Activated CD4-positive, alpha-beta memory T cell treated with anti-CD3 and anti-CD28 coated beads, Interleukin-2, amount 10 ng/mL, durations not matched to agents 7 days and 5 days (primary cell): ENCODE measurements around the gene ETV2. TPM values are rescaled to one million over a fixed set of nuclear protein-coding genes. Genes with fewer than 3 reads are reported as not detected.
A peak's percentile ranks its signal among the peaks of the same experiment; 100 is the strongest.
"Not testable (repeated sequence)": the region's sequence is repeated elsewhere in the genome, so short reads cannot be mapped to it uniquely, and the experiment has no call there.

Source experiments
- CTCF ChIA-PET: fragments of 350-600 bp; sonication (Branson Sonifier 250); formaldehyde crosslinking; loops from one replicate; lab custom pipeline; 2021; ENCODE audit warnings: antibody characterized with exemption, inconsistent platforms; lab: Charles Lee
- POLR2A ChIA-PET: fragments of 350-600 bp; sonication (Branson Sonifier 250); formaldehyde crosslinking; loops from one replicate; lab custom pipeline; 2021; ENCODE audit warnings: antibody characterized with exemption; lab: Charles Lee
- DNase-seq: peaks from one replicate; pipeline ENCODE4 v3.0.0-alpha.2; 2020
- H3K27ac Mint-ChIP-seq: one replicate; pipeline ENCODE4 v1.8.0; 2021; ENCODE audit warnings: mild to moderate bottlenecking, mixed read lengths
- H3K27me3 Mint-ChIP-seq: one replicate; pipeline ENCODE4 v1.8.0; 2021; ENCODE audit warnings: mixed read lengths
- H3K36me3 Mint-ChIP-seq: one replicate; pipeline ENCODE4 v1.8.0; 2021; ENCODE audit warnings: low read depth, mixed read lengths
- H3K4me1 Mint-ChIP-seq: one replicate; pipeline ENCODE4 v1.8.0; 2021; ENCODE audit warnings: mixed read lengths
- H3K4me3 Mint-ChIP-seq: one replicate; pipeline ENCODE4 v1.8.0; 2021; ENCODE audit warnings: mild to moderate bottlenecking, mixed read lengths
- H3K9me3 Mint-ChIP-seq: one replicate; pipeline ENCODE4 v1.8.0; 2021; ENCODE audit warnings: mixed read lengths
- total RNA-seq, 2 experiments: library from RNA; stranded (reverse); gene quantifications; one replicate each; pipeline ENCODE4 v1.2.3, GENCODE V29; 2021

The ETV2 gene, protein sequence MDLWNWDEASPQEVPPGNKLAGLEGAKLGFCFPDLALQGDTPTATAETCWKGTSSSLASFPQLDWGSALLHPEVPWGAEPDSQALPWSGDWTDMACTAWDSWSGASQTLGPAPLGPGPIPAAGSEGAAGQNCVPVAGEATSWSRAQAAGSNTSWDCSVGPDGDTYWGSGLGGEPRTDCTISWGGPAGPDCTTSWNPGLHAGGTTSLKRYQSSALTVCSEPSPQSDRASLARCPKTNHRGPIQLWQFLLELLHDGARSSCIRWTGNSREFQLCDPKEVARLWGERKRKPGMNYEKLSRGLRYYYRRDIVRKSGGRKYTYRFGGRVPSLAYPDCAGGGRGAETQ
- total RNA-seq: under 1 TPM; 0.65 to 0.96 TPM

DNA sequence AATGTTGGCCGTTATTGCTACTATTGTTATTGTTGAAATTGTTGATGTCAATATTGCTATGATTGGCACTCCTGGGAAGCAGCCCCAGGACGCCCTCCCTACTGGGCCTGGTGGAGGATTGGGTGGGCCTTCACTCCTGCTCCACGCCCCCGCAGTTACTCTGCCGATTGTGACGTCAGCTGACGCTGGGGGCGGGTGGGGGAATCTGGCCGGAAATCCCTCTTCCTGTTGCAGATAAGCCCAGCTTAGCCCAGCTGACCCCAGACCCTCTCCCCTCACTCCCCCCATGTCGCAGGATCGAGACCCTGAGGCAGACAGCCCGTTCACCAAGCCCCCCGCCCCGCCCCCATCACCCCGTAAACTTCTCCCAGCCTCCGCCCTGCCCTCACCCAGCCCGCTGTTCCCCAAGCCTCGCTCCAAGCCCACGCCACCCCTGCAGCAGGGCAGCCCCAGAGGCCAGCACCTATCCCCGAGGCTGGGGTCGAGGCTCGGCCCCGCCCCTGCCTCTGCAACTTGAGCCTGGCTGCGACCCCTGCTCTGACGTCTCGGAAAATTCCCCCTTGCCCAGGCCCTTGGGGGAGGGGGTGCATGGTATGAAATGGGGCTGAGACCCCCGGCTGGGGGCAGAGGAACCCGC is at the start of gene ETV2:
TSS of gene ETV2 (plus strand) at position 231 of the 637 bp plus-strand sequence. CDS start 716 bp downstream, outside the sequence.
- H3K4me1 Mint-ChIP-seq: peaks cover 37% of the 10 kb centered on the region
- peak within 1 kb of the TSS; percentile 60 for H3K27ac Mint-ChIP-seq
- H3K27me3 Mint-ChIP-seq: no peaks in the 10 kb centered on the region
- ChIA-PET CTCF (interaction anchor here (0.5 to 2.8 kb wide), 2 partner anchors 61 to 93 kb away, joined by 3 to 12 read pairs; no protein-coding TSS in a partner anchor), POLR2A (interaction anchor here (4.4 kb wide), 1 partner anchor 11 kb away, joined by 25 read pairs; no protein-coding TSS in a partner anchor)
- peak within 1 kb of the TSS; percentile 83 for H3K4me3 Mint-ChIP-seq
- peak; percentile 55 for DNase-seq
- H3K9me3 Mint-ChIP-seq: no peaks in the 10 kb centered on the region
- peaks cover 13% of the 10 kb centered on the region for H3K36me3 Mint-ChIP-seq

DNA sequence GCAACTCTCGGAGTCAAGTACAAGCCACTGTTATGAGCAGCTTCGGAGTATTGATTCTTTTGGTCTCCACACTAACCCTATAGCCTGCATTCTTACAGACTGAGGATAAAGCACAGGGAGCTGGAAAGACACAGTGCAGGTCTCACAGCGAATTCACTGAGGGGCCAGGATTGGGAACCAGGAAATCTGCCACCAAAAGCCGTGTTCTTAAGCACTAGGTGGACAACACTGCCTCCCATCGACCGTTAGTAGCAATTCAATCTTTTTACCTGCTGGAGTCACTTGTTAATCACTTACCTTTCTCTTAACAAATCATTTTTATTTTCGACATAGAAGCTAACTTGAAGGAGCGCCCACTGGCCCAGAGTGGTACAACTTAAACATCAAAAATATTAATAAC is 49.3 kb upstream of the ETV2 start:
- ChIA-PET POLR2A (no interaction called here), CTCF (interaction anchor here (0.6 to 2.0 kb wide), 10 partner anchors 8 to 239 kb away, joined by 3 to 12 read pairs (median 4); no protein-coding TSS in a partner anchor)
- peaks cover 8% of the 10 kb centered on the region for H3K4me1 Mint-ChIP-seq
- H3K36me3 Mint-ChIP-seq: no peaks in the 10 kb centered on the region
- no peaks in the 10 kb centered on the region for H3K27me3 Mint-ChIP-seq
- H3K9me3 Mint-ChIP-seq: no peaks in the 10 kb centered on the region
- no peak overlapping the region for H3K27ac Mint-ChIP-seq
- no peak for DNase-seq
- H3K4me3 Mint-ChIP-seq: no peak overlapping the region

DNA sequence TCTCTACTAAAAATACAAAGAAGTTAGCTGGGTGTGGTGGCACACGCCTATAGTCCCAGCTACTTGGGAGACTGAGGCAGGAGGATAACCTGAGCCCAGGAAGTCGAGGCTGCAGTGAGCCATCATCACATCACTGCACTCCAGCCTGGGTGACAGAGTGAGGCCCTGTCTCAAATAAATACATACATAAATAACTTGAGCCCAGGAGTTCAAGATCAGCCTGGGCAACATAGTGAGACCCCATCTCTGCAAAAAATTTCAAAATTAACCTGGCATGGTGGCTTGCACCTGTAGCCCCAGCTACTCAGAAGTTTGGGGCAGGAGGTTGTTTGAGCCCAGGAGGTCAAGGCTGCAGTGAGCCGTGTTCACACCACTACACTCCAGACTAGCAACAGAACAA is 46.5 kb upstream of the ETV2 start:
- H3K4me1 Mint-ChIP-seq, H3K27ac Mint-ChIP-seq, H3K36me3 Mint-ChIP-seq, H3K9me3 Mint-ChIP-seq, CTCF ChIA-PET, POLR2A ChIA-PET, H3K4me3 Mint-ChIP-seq, H3K27me3 Mint-ChIP-seq, DNase-seq: not testable (repeated sequence)

DNA sequence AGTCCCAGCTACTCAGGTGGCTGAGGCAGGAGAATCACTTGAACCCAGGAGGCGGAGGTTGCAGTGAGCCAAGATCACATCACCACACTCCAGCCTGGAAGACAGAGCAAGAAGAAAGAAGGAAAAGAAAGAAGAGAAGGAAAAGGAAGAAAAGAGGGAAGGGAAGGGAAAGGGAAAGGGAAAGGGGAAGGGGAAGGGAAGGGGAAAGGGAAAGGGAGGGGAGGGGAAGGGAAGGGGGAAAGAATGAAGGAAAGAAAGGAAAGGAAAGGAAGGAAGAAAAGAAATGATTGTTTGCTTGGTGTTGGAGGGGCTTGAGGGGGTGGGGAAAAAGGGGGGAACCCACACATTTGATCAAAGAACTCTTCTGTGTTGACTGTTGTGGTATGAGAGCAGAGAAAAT is 45.6 kb upstream of the ETV2 start:
- H3K9me3 Mint-ChIP-seq: no peaks in the 10 kb centered on the region
- no peaks in the 10 kb centered on the region for H3K36me3 Mint-ChIP-seq
- DNase-seq: no peak
- H3K27ac Mint-ChIP-seq: no peak overlapping the region
- peaks cover 8% of the 10 kb centered on the region for H3K4me1 Mint-ChIP-seq
- ChIA-PET CTCF (no interaction called here), POLR2A (no interaction called here)
- peaks cover 12% of the 10 kb centered on the region for H3K27me3 Mint-ChIP-seq
- no peak overlapping the region for H3K4me3 Mint-ChIP-seq

DNA sequence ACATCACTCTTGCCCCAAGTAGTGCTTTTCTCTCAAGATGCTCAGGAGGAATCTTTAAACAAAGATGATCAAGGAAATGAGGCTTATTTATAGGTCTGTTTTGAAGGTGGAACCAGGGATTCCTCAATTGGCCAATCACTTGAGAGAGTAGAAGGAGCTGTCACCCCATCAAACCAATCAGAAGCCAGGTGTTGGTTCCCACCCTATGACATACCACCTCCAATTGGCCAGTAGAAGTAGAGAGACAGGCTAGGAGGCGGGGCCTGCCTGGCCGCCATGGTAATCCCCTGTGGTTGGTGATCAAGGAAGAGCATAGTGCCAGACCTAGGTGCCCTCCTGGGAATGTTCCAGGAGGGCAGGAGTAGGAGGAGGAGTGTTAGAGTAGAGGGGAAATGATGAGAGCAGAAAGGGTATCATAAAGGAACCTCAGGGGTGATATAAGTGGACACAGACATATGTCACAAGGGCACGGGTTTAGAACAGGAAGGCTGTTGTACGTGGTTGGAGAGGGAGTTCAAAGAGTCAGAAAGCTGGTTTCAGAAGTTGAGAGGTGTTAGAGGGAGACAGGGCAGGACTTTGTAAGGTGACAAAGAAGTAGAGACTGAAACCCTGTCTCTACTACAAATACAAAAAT is 45.1 kb upstream of the ETV2 start:
- Mint-ChIP-seq H3K27ac (no peak overlapping the region), H3K9me3 (no peaks in the 10 kb centered on the region), H3K27me3 (peaks cover 15% of the 10 kb centered on the region), H3K4me1 (peaks cover 8% of the 10 kb centered on the region), H3K36me3 (no peaks in the 10 kb centered on the region), H3K4me3 (no peak overlapping the region)
- no peak for DNase-seq
- CTCF ChIA-PET: interaction anchor here (2.1 kb wide), 1 partner anchor 86 kb away, joined by 5 read pairs; no protein-coding TSS in a partner anchor
- POLR2A ChIA-PET: interaction anchor here (1.7 kb wide), 1 partner anchor 10 kb away, joined by 6 read pairs; no protein-coding TSS in a partner anchor

DNA sequence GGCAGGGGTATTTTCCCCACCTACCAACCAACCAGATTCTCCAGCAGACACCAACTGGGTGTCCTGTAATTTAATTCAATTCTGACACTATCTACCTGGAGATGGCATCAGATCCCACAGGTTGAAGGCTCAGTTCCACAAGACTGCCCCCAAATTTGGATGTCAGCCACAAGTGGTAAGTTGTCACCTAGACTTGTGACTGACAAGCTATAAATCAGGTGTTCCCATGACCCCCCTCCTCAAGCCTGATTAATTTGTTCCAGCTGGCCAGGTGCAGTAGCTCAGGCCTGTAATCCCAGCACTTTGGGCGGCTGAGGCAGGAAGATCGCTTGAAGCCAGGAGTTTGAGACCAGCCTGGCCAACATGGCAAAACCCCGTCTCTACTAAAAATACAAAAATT is 39.6 kb upstream of the ETV2 start:
- Mint-ChIP-seq H3K27me3 (peaks cover 15% of the 10 kb centered on the region), H3K27ac (no peak overlapping the region), H3K9me3 (peaks cover 5% of the 10 kb centered on the region), H3K4me3 (no peak overlapping the region), H3K4me1 (peaks cover under 1% of the 10 kb centered on the region), H3K36me3 (no peaks in the 10 kb centered on the region)
- no peak for DNase-seq
- CTCF ChIA-PET: interaction anchor here (1.8 kb wide), 1 partner anchor 53 kb away, joined by 7 read pairs; no protein-coding TSS in a partner anchor
- POLR2A ChIA-PET: no interaction called here

DNA sequence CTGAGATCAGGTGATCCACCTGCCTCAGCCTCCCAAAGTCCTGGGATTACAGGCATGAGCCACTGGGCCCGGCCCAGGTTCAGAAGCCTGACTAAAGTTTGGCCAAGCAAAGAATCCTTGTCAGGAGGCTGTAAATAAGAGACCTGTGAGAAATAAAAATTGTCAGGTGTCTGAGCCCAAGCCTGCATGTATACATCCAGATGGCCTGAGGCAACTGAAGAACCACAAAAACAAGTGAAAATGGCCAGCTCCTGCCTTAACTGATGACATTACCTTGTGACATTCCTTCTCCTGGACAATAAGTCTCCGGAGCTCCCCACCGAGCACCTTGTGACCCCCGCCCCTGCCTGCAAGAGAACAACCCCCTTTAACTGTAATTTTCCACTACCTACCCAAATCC is 37.1 kb upstream of the ETV2 start:
- POLR2A ChIA-PET, DNase-seq, H3K4me1 Mint-ChIP-seq, H3K27ac Mint-ChIP-seq, H3K4me3 Mint-ChIP-seq, H3K27me3 Mint-ChIP-seq, CTCF ChIA-PET: not testable (repeated sequence)
- peaks cover 12% of the 10 kb centered on the region for H3K36me3 Mint-ChIP-seq
- peaks cover 18% of the 10 kb centered on the region for H3K9me3 Mint-ChIP-seq

DNA sequence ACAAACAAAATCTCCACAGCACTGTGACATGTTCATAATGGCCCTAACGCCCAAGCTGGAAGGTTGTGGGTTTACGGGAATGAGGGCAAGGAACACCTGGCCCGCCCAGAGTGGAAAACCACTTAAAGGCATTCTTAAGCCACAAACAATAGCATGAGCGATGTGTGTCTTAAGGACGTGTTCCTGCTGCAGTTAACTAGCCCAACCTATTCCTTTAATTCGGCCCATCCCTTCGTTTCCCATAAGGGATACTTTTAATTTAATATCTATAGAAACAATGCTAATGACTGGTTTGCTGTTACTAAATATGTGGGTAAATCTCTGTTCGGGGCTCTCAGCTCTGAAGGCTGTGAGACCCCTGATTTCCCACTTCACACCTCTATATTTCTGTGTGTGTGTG is 34.4 kb upstream of the ETV2 start:
- Mint-ChIP-seq H3K4me1 (peaks cover 31% of the 10 kb centered on the region), H3K9me3 (peaks cover 18% of the 10 kb centered on the region), H3K36me3 (peaks cover 12% of the 10 kb centered on the region)
- not testable (repeated sequence) for H3K27ac Mint-ChIP-seq, H3K4me3 Mint-ChIP-seq, H3K27me3 Mint-ChIP-seq, DNase-seq
- POLR2A ChIA-PET: interaction anchor here (1.3 to 1.4 kb wide), 2 partner anchors 10 to 41 kb away, joined by 5 to 6 read pairs; partner anchors contain the start of gene COX6B1
- CTCF ChIA-PET: interaction anchor here (1.0 kb wide), 1 partner anchor 15 kb away, joined by 3 read pairs; no protein-coding TSS in a partner anchor

DNA sequence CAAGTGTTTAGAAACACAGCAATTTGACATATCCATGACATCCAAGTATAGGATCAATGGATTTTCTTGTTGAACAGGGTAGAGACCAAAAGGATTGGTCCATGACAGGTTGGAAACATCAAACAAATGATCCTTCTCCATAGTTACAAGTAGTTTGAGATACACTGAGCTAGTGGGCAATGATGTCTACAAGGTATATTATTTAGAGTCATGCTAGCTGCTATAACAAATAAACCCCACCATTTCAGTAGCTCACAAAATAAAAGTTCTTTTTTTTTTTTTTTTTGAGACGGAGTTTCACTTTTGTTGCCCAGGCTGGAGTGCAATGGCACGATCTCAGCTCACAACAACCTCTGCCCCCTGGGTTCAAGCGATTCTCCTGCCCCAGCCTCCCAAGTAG is 33.9 kb upstream of the ETV2 start:
- no peaks in the 10 kb centered on the region for H3K27me3 Mint-ChIP-seq
- ChIA-PET POLR2A (interaction anchor here (1.3 to 1.4 kb wide), 2 partner anchors 36 to 41 kb away, joined by 3 to 5 read pairs; partner anchors contain the start of gene COX6B1), CTCF (interaction anchor here (1.0 to 1.1 kb wide), 2 partner anchors 15 to 97 kb away, joined by 3 read pairs; no protein-coding TSS in a partner anchor)
- no peak for DNase-seq
- no peak overlapping the region for H3K4me3 Mint-ChIP-seq
- H3K4me1 Mint-ChIP-seq: peaks cover 35% of the 10 kb centered on the region
- peaks cover 18% of the 10 kb centered on the region for H3K9me3 Mint-ChIP-seq
- peaks cover 14% of the 10 kb centered on the region for H3K36me3 Mint-ChIP-seq
- no peak overlapping the region for H3K27ac Mint-ChIP-seq

DNA sequence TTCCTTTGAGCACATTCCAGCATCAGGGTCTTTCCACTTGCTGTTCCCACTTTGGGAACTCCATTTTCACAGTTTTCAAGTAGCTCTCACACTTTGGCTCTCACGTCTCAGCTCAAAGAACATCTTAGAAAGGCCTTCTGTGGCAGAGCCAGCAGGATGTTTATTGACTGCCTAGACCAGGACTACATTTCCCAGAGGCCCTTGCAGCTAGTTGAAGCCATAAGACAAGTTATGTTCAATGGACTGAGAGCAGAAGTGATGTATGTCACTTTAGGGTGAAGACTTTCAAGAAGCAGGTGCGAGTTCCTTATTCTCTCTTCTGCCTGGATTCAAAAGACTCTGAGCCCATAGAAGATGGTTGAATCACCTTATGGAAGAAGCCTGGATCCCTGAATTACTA is 33.3 kb upstream of the ETV2 start:
- POLR2A ChIA-PET: interaction anchor here (0.8 to 1.4 kb wide), 3 partner anchors 21 to 40 kb away, joined by 3 to 5 read pairs (median 3); partner anchors contain the start of gene COX6B1

DNA sequence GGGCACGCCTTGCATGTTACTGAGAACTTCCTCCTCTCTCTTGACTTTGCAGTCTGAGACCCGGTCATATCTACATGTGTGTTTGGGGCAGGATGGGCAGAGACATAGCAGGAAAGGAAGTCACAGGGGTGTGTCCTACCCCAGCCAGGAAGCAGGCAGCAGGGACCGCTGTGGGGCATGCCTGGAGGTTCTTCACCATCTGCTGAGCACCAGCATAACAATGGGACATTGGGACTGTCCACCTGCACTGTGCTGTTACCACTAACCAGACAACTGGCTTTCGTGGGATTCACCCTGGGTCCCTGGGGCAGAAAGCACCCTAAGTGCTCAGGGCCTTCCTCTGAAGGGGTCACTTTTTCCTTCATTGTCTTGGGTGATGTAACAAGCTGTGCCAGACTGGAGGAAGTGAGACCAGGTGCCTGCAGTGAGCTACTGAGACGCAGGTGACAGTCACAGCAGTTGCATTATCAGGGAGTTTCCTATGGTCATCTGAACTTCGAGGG is 31.6 kb upstream of the ETV2 start:
- peaks cover 49% of the 10 kb centered on the region for H3K4me1 Mint-ChIP-seq
- peaks cover 18% of the 10 kb centered on the region for H3K36me3 Mint-ChIP-seq
- ChIA-PET CTCF (interaction anchor here (1.1 to 3.0 kb wide), 5 partner anchors 18 to 468 kb away, joined by 3 to 13 read pairs (median 5); partner anchors contain the start of gene COX6B1), POLR2A (interaction anchor here (1.2 to 1.6 kb wide), 6 partner anchors 14 to 147 kb away, joined by 3 to 6 read pairs (median 4); partner anchors contain the start of gene COX6B1)
- H3K4me3 Mint-ChIP-seq: peak overlapping the region; percentile 54
- peak overlapping the region; percentile 89 for H3K27ac Mint-ChIP-seq
- H3K9me3 Mint-ChIP-seq: peaks cover 18% of the 10 kb centered on the region
- H3K27me3 Mint-ChIP-seq: no peaks in the 10 kb centered on the region
- peak; percentile 68 for DNase-seq

More for the DNA sequence above, 33.3 kb upstream of the ETV2 start:
- H3K27ac Mint-ChIP-seq: peak overlapping the region; percentile 18
- peaks cover 18% of the 10 kb centered on the region for H3K9me3 Mint-ChIP-seq
- H3K4me3 Mint-ChIP-seq: no peak overlapping the region
- peaks cover 14% of the 10 kb centered on the region for H3K36me3 Mint-ChIP-seq
- no peak for DNase-seq
- CTCF ChIA-PET: interaction anchor here (1.0 to 1.1 kb wide), 2 partner anchors 16 to 98 kb away, joined by 3 read pairs; no protein-coding TSS in a partner anchor
- H3K27me3 Mint-ChIP-seq: no peaks in the 10 kb centered on the region
- peaks cover 39% of the 10 kb centered on the region for H3K4me1 Mint-ChIP-seq

DNA sequence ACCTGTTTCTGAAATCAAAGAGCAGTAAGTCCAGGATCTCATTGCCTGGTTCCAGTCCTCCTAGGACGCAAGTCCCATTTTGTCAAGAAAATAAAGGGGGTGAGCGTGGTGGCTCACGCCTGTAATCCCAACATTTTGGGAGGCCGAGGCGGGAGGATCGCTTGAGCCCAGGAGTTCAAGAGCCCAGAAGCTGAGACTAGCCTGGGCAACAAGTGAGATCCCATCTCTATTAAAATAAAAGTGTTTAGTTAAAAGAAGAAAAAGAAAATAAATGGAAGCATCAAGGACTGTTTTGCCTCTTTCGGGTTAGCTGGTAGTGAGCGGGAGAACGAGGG is 29.4 kb upstream of the ETV2 start:
- H3K27ac Mint-ChIP-seq: peak overlapping the region; percentile 86
- POLR2A ChIA-PET: interaction anchor here (1.0 to 3.4 kb wide), 10 partner anchors 10 to 100 kb away, joined by 3 to 24 read pairs (median 6); partner anchors contain the start of genes COX6B1 and RBM42
- CTCF ChIA-PET: interaction anchor here (1.3 to 1.9 kb wide), 4 partner anchors 25 to 64 kb away, joined by 5 to 11 read pairs (median 7); partner anchors contain the start of gene COX6B1
- peaks cover 49% of the 10 kb centered on the region for H3K4me1 Mint-ChIP-seq
- no peaks in the 10 kb centered on the region for H3K27me3 Mint-ChIP-seq
- DNase-seq: no peak
- H3K4me3 Mint-ChIP-seq: peak overlapping the region; percentile 84
- peaks cover 11% of the 10 kb centered on the region for H3K9me3 Mint-ChIP-seq
- H3K36me3 Mint-ChIP-seq: peaks cover 27% of the 10 kb centered on the region
